Measurements from ENCODE around the gene RFWD3. TPM values are rescaled to one million over a fixed set of nuclear protein-coding genes. Genes with fewer than 3 reads are reported as not detected.
"Not testable (repeated sequence)": the region's sequence is repeated elsewhere in the genome, so short reads cannot be mapped to it uniquely, and the experiment has no call there.

The RFWD3 gene
- total RNA-seq, 1 donor from 2014 or later: 63.2 TPM

DNA sequence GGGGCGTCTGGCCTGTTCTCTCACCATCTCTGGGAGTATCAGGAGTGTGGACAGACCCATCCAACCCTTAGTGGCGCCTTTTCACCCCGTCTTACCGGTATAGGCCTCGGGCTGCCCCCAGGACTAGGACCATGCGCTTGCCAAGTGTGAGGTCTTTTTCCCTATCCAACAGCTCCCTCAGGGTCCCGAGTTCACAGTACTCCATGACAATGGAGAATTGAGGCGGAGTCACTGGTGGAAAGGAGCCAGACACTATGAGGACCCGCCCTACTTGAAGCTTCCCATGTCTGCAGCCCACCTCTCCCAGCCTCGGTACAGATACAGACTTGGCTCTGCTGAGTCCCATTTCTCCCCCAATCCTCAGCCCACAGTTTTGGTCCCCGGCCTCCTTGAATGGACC, 15.9 kb upstream of the RFWD3 start:
- DNase-seq (no peak), ATAC-seq (ENCODE audit: low read depth) (no peak)
- intact Hi-C loops (cut with micrococcal nuclease): loop anchor here (2.0 kb wide), 2 partner anchors 16 to 18 kb away; partner anchors contain the start of genes MLKL and RFWD3
- TF ChIP-seq, protein P1, sequence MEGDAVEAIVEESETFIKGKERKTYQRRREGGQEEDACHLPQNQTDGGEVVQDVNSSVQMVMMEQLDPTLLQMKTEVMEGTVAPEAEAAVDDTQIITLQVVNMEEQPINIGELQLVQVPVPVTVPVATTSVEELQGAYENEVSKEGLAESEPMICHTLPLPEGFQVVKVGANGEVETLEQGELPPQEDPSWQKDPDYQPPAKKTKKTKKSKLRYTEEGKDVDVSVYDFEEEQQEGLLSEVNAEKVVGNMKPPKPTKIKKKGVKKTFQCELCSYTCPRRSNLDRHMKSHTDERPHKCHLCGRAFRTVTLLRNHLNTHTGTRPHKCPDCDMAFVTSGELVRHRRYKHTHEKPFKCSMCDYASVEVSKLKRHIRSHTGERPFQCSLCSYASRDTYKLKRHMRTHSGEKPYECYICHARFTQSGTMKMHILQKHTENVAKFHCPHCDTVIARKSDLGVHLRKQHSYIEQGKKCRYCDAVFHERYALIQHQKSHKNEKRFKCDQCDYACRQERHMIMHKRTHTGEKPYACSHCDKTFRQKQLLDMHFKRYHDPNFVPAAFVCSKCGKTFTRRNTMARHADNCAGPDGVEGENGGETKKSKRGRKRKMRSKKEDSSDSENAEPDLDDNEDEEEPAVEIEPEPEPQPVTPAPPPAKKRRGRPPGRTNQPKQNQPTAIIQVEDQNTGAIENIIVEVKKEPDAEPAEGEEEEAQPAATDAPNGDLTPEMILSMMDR (IDR thresholded peaks at IDR 0.05): no peak
- ChIA-PET CTCF (no interaction called here), POLR2A (interaction anchor here (0.7 to 2.1 kb wide), 2 partner anchors 13 to 16 kb away, joined by 3 to 28 read pairs; partner anchors contain the start of gene RFWD3)
- Mint-ChIP-seq H3K27me3 (no peaks in the 10 kb centered on the region), H3K36me3 (ENCODE audit: low read depth) (peaks cover 32% of the 10 kb centered on the region), H3K27ac (no peak overlapping the region), H3K9me3 (no peaks in the 10 kb centered on the region), H3K4me1 (peaks cover 9% of the 10 kb centered on the region), H3K4me3 (no peak overlapping the region)

DNA sequence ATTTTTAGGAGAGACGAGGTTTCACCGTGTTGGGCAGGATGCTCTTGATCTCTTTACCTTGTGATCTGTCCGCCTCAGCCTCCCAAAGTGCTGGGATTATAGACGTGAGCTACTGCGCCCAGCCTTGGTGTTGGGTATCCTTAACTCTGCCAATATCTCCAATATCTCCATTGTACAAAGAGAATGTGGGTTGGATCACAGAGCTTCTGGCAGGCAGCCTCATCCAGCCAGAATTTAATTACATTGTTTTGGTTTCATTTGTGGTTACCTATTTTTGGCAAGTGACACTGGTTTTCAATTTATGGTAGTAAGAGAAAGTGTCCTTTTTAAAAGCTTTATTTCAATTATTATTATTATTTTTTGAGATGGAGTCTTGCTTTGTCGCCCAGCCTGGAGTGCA, 14.0 kb upstream of the RFWD3 start:
- ChIA-PET CTCF (no interaction called here), POLR2A (interaction anchor here (1.2 kb wide), 1 partner anchor 14 kb away, joined by 3 read pairs; the partner anchor contains the start of gene RFWD3)
- TF ChIP-seq, protein P1 (IDR thresholded peaks at IDR 0.05): no peak
- no peak for ATAC-seq (ENCODE audit: low read depth)
- H3K4me3 Mint-ChIP-seq: no peak overlapping the region
- H3K4me1 Mint-ChIP-seq: peaks cover 9% of the 10 kb centered on the region
- peaks cover 32% of the 10 kb centered on the region for H3K36me3 Mint-ChIP-seq (ENCODE audit: low read depth)
- H3K27ac Mint-ChIP-seq: no peak overlapping the region
- H3K9me3 Mint-ChIP-seq: no peaks in the 10 kb centered on the region
- no peak for DNase-seq
- intact Hi-C loops (cut with micrococcal nuclease): no loop called here
- no peaks in the 10 kb centered on the region for H3K27me3 Mint-ChIP-seq

DNA sequence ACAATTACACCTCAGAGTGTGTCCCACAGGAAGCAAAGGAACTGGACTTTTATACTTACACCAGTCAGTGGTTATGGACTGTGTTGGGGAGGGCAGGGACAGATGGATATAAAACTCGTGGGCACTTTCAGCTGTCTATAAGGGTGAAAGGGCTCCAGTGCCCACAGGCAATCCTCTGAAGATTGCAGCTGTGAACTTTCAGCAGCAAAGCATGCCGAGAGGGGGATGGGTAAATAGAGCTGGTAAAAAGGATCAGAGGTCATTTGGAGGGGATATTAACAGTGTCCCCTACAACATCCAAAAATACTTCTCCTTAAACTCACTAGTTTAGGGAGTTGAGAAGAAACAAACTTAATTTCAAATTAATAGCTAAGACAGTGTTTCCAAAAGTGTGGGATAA, 13.3 kb upstream of the RFWD3 start:
- no peak overlapping the region for H3K27ac Mint-ChIP-seq
- no peaks in the 10 kb centered on the region for H3K27me3 Mint-ChIP-seq
- POLR2A ChIA-PET: no interaction called here
- CTCF ChIA-PET: no interaction called here
- TF ChIP-seq, protein P1 (IDR thresholded peaks at IDR 0.05): no peak
- DNase-seq: no peak
- peaks cover 9% of the 10 kb centered on the region for H3K4me1 Mint-ChIP-seq
- no peak overlapping the region for H3K4me3 Mint-ChIP-seq
- no peaks in the 10 kb centered on the region for H3K9me3 Mint-ChIP-seq
- ATAC-seq (ENCODE audit: low read depth): no peak
- intact Hi-C loops (cut with micrococcal nuclease): no loop called here
- H3K36me3 Mint-ChIP-seq (ENCODE audit: low read depth): peaks cover 33% of the 10 kb centered on the region

DNA sequence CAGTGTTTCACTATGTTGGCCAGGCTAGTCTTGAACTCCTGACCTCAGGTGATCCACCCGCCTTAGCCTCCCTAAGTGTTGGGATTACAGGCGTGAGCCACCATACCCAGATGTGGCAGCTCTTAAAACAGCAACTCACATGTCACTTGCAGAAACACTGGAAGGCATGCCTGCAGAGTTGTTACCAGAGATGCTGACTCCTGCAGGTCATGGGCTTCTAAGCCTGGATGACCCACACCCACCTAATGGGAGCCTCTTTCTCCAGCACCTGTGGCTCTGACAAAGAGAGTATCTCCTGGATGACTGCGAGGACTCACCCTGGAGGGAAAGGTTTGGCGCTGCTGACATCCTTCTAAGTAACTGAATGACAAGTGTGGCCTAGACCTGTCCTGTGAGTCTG, 11.2 kb upstream of the RFWD3 start:
- no peak overlapping the region for H3K27ac Mint-ChIP-seq
- H3K4me1 Mint-ChIP-seq: peaks cover 2% of the 10 kb centered on the region
- DNase-seq: no peak
- no peaks in the 10 kb centered on the region for H3K27me3 Mint-ChIP-seq
- no peak for ATAC-seq (ENCODE audit: low read depth)
- intact Hi-C loops (cut with micrococcal nuclease): no loop called here
- no peak overlapping the region for H3K4me3 Mint-ChIP-seq
- H3K36me3 Mint-ChIP-seq (ENCODE audit: low read depth): peaks cover 37% of the 10 kb centered on the region
- ChIA-PET POLR2A (no interaction called here), CTCF (no interaction called here)
- TF ChIP-seq, protein P1 (IDR thresholded peaks at IDR 0.05): no peak
- no peaks in the 10 kb centered on the region for H3K9me3 Mint-ChIP-seq

DNA sequence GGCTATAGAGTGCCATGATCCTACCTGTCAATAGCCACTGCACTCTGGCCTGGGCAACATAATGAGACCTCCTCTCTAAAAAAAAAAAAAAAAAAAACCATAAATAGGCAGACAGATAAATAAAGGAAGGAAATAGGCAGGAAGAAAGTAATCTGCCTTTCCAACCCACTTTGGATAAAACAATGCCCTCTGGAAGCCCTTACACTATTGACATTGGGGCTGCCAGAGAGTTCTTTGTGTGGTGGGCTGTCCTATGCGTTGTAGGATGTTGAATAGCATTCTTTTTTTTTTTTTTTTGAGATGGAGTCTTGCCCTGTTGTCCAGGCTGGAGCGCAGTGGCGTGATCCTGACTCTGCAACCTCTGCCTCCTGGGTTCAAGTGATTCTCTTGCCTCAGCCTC, 7.2 kb upstream of the RFWD3 start:
- H3K27me3 Mint-ChIP-seq: no peaks in the 10 kb centered on the region
- no peak for DNase-seq
- peaks cover 34% of the 10 kb centered on the region for H3K36me3 Mint-ChIP-seq (ENCODE audit: low read depth)
- no peaks in the 10 kb centered on the region for H3K4me1 Mint-ChIP-seq
- ATAC-seq (ENCODE audit: low read depth): no peak
- H3K9me3 Mint-ChIP-seq: no peaks in the 10 kb centered on the region
- TF ChIP-seq, protein P1 (IDR thresholded peaks at IDR 0.05): no peak
- H3K4me3 Mint-ChIP-seq: no peak overlapping the region
- POLR2A ChIA-PET: no interaction called here
- CTCF ChIA-PET: interaction anchor here (1.3 kb wide), 1 partner anchor 10 kb away, joined by 3 read pairs; no protein-coding TSS in a partner anchor
- intact Hi-C loops (cut with micrococcal nuclease): no loop called here
- no peak overlapping the region for H3K27ac Mint-ChIP-seq

DNA sequence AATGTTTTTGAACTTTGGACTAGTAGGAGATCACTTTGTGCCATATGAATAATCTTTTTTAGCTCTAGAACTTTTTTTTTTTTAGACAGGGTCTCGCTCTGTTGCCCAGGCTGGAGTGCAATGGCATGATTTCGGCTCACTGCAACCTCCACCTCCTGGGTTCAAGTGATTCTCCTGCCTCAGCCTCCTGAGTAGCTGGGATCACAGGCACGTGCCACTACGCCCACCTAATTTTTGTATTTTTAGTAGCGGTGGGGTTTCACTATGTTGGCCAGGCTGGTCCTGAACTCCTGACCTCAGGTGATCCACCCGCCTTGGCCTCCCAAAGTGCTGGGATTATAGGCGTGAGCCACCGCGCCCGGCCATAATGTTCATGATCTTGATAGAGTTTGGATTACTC, 2.2 kb upstream of the RFWD3 start:
- peaks cover 22% of the 10 kb centered on the region for H3K4me1 Mint-ChIP-seq
- peaks cover 26% of the 10 kb centered on the region for H3K36me3 Mint-ChIP-seq (ENCODE audit: low read depth)
- CTCF ChIA-PET: interaction anchor here (1.3 kb wide), 1 partner anchor 32 kb away, joined by 4 read pairs; the partner anchor contains the start of gene MLKL
- H3K27me3 Mint-ChIP-seq; H3K27ac Mint-ChIP-seq; H3K4me3 Mint-ChIP-seq; ATAC-seq (ENCODE audit: low read depth); DNase-seq; POLR2A ChIA-PET; H3K9me3 Mint-ChIP-seq: not testable (repeated sequence)
- intact Hi-C loops (cut with micrococcal nuclease): loop anchor here (5.0 kb wide), 2 partner anchors 888 to 2002 kb away; partner anchors contain the start of gene TMEM231

Measured in activated B cell treated with CpG ODN at 0.5 μM for 24 hours (primary cell).